Neural crest cell (in vitro differentiated cells): Measurements from ENCODE around the gene RFTN1. TPM values are rescaled to one million over a fixed set of nuclear protein-coding genes. Genes with fewer than 3 reads are reported as not detected.

ENCODE experiments used
- DNase-seq: peaks from one replicate; pipeline ENCODE4 v3.0.0; 2021; ENCODE audit warnings: low read depth, mixed read lengths, low spot score
- H3K27ac Mint-ChIP-seq: one replicate; pipeline ENCODE4 v1.8.0; 2021; ENCODE audit warnings: mild to moderate bottlenecking, mixed read lengths; ENCODE audit not compliant: unreplicated experiment
- H3K27me3 Mint-ChIP-seq: 2 replicates; pipeline ENCODE4 v1.8.0; 2021; ENCODE audit warnings: low read depth, mild to moderate bottlenecking, mixed read lengths
- H3K36me3 Mint-ChIP-seq: 2 replicates; pipeline ENCODE4 v1.8.0; 2021; ENCODE audit warnings: low read depth, mild to moderate bottlenecking, mixed read lengths
- H3K4me1 Mint-ChIP-seq: 2 replicates; pipeline ENCODE4 v1.8.0; 2021; ENCODE audit warnings: mixed read lengths
- H3K4me3 Mint-ChIP-seq: one replicate; pipeline ENCODE4 v1.8.0; 2021; ENCODE audit warnings: mild to moderate bottlenecking, mixed read lengths
- H3K9me3 Mint-ChIP-seq: 2 replicates; pipeline ENCODE4 v1.8.0; 2021; ENCODE audit warnings: mixed read lengths
- total RNA-seq: library from RNA; stranded (reverse); gene quantifications from 2 replicates; pipeline ENCODE4 v1.2.1, GENCODE V29; 2021
- TF ChIP-seq, protein P1 (sequence below): fragments of 200-600 bp; sonication (generic); conservative IDR thresholded peaks from 2 replicates; pipeline ENCODE4 v1.5.0; 2021; ENCODE audit warnings: antibody characterized with exemption, mild to moderate bottlenecking

Gene RFTN1
- total RNA-seq, 1 donor from 2014 or later: 2.0 TPM

DNA sequence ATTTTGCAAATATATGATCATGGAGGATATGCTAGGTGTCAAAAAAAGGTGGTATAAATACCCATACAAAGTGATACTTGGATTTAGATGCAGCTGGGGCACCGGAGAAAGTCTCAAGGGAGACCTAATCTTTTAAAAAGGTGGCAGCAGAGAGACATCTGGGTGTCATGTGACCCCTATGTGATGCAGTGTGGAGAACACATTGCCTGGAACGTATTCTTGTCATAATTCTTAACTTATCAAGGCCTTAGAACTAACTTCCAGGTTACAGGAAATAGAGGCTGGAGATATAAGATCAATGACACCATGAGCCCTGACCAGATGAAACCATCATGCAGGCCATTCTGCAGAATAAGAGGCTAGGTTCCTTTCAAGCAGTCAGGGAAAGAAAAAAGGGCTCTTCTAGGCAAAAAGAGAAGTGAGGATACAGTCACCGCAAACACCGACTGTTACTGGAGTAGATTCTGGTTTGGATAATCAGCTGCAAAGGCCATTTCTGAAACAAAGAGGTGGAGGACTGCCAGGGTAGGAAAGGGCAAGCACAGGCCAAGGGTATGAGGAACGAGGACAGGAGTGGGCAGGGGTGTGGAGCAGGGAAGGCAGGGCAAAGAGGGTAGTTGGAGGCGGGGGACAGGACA lies 147.9 kb downstream of the RFTN1 start:
- Mint-ChIP-seq H3K4me1 (no peaks in the 10 kb centered on the region), H3K27ac (no peak overlapping the region), H3K9me3 (no peaks in the 10 kb centered on the region)

DNA sequence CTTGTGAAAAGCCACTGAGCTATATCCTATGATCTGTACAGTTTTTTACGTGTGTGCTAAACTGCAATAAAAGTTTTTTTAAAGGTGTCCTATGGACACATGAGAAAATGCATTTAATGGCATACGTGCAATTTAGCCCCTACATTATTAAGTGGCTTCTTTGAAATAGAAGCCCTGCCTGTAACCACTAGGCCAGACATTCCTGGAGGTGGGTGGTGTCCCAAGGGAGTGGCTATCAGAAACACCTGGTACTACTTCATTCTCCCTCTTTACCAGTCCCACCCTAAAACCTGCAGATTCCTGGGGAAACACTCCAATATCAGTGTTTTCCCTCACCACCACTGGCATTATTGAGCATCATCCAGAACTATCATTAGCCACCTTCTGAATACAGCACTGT lies 148.5 kb downstream of the RFTN1 start:
- TF ChIP-seq, protein P1, sequence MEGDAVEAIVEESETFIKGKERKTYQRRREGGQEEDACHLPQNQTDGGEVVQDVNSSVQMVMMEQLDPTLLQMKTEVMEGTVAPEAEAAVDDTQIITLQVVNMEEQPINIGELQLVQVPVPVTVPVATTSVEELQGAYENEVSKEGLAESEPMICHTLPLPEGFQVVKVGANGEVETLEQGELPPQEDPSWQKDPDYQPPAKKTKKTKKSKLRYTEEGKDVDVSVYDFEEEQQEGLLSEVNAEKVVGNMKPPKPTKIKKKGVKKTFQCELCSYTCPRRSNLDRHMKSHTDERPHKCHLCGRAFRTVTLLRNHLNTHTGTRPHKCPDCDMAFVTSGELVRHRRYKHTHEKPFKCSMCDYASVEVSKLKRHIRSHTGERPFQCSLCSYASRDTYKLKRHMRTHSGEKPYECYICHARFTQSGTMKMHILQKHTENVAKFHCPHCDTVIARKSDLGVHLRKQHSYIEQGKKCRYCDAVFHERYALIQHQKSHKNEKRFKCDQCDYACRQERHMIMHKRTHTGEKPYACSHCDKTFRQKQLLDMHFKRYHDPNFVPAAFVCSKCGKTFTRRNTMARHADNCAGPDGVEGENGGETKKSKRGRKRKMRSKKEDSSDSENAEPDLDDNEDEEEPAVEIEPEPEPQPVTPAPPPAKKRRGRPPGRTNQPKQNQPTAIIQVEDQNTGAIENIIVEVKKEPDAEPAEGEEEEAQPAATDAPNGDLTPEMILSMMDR: no peak
- H3K4me1 Mint-ChIP-seq: no peaks in the 10 kb centered on the region
- no peaks in the 10 kb centered on the region for H3K9me3 Mint-ChIP-seq
- no peak overlapping the region for H3K4me3 Mint-ChIP-seq
- H3K36me3 Mint-ChIP-seq: no peaks in the 10 kb centered on the region
- no peak overlapping the region for H3K27ac Mint-ChIP-seq
- H3K27me3 Mint-ChIP-seq: no peaks in the 10 kb centered on the region
- no peak for DNase-seq

More for the DNA sequence above, 147.9 kb downstream of the RFTN1 start:
- Mint-ChIP-seq H3K4me3 (no peak overlapping the region), H3K27me3 (no peaks in the 10 kb centered on the region), H3K36me3 (no peaks in the 10 kb centered on the region)
- no peak for DNase-seq
- TF ChIP-seq, protein P1: no peak

DNA sequence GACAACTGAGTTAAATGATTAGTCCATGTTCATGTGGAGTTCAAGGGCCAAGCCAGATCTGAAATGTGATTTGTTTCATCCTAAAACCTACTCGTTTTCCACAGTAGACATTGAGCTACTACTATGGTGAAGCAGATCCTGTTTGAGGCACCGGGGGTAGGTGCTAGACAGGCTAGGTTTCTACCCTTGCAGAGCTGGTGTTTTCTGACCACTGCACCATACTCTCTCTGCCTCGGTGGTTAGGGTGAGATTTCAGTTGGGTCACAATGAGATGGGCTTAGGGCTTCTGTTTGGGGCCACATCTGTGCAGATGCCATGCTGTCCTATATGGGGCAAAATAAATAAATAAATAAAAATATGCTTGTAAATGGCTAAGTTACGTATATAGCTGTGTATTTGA lies 149.2 kb downstream of the RFTN1 start:
- Mint-ChIP-seq H3K36me3 (no peaks in the 10 kb centered on the region), H3K9me3 (no peaks in the 10 kb centered on the region), H3K4me3 (no peak overlapping the region), H3K27me3 (no peaks in the 10 kb centered on the region), H3K4me1 (no peaks in the 10 kb centered on the region), H3K27ac (no peak overlapping the region)
- TF ChIP-seq, protein P1: no peak
- DNase-seq: no peak

DNA sequence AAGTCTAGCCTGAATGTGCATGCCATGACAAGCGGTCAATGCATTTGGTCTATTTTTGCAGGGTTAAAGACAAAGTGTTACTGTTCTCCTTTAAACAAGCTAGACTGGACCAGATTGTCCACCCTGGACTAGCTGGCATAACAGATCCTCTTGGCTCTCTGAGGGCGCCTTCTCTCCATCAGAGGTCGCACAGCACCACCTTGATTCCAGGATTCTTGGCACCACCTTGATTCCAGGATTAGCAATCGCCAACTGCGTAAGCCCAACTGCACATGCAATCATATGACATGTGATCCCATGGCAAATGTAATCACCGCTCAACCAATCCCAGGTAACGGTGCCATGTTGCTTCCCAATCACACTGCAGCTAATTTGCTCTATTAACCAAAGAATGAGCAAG lies 149.9 kb downstream of the RFTN1 start:
- Mint-ChIP-seq H3K4me1 (no peaks in the 10 kb centered on the region), H3K36me3 (no peaks in the 10 kb centered on the region), H3K4me3 (no peak overlapping the region), H3K27ac (no peak overlapping the region), H3K9me3 (no peaks in the 10 kb centered on the region), H3K27me3 (no peaks in the 10 kb centered on the region)
- no peak for DNase-seq
- TF ChIP-seq, protein P1: no peak

DNA sequence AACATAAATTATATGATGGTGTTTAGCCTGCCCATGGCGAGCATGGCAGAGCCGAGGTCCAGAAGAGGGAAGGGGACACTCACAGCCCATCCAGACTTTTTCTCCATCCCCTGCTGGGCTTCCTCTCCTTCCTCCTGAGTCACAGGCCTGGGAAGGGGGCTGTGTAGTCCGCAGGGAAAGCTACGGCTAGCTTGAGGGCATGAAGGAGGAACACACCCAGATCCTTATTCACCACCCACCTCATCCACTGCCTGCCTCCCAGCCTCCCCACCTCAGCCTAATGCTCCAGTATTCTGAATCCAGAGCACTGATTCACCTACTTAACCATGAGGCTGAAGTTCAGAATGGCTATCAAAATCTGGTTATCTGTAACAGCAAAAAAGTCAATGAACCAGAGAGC lies 150.7 kb downstream of the RFTN1 start:
- no peaks in the 10 kb centered on the region for H3K27me3 Mint-ChIP-seq
- TF ChIP-seq, protein P1: no peak
- no peaks in the 10 kb centered on the region for H3K36me3 Mint-ChIP-seq
- peaks cover 6% of the 10 kb centered on the region for H3K4me1 Mint-ChIP-seq
- no peak overlapping the region for H3K27ac Mint-ChIP-seq
- H3K9me3 Mint-ChIP-seq: no peaks in the 10 kb centered on the region
- no peak for DNase-seq
- H3K4me3 Mint-ChIP-seq: no peak overlapping the region
